ENCODE measurements around the gene SOBP. TPM values are rescaled to one million over a fixed set of nuclear protein-coding genes. Genes with fewer than 3 reads are reported as not detected.

The SOBP gene
- total RNA-seq, 1 donor from 2014 or later: 6.8 TPM

DNA sequence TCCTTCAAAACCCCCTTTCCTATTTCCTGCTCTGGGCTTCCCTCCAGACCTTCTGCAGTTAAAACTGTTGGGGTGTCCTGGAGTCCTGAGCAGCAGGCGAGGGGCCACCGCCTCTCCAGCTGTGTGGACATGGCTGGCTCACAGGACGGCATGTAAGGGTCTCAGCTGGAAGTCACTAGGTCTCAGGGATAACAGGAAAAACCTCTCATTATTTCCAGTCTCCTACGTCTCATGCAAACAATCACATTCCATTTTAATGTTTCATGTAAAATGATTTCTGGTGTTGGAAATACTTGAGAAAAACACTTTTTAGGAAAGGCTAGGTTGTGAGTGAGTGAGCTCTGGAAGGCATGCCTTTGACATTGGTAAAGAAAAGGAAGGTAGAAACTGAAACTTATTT is 175.5 kb downstream of the SOBP start:
- Histone ChIP-seq H3K9me3 (no peaks in the 10 kb centered on the region), H3K27ac (no peak overlapping the region), H3K36me3 (no peaks in the 10 kb centered on the region), H3K4me1 (no peaks in the 10 kb centered on the region), H3K4me3 (no peak overlapping the region), H3K27me3 (no peaks in the 10 kb centered on the region)
- DNase-seq (no peak), ATAC-seq (no peak)
- TF ChIP-seq, protein P1, sequence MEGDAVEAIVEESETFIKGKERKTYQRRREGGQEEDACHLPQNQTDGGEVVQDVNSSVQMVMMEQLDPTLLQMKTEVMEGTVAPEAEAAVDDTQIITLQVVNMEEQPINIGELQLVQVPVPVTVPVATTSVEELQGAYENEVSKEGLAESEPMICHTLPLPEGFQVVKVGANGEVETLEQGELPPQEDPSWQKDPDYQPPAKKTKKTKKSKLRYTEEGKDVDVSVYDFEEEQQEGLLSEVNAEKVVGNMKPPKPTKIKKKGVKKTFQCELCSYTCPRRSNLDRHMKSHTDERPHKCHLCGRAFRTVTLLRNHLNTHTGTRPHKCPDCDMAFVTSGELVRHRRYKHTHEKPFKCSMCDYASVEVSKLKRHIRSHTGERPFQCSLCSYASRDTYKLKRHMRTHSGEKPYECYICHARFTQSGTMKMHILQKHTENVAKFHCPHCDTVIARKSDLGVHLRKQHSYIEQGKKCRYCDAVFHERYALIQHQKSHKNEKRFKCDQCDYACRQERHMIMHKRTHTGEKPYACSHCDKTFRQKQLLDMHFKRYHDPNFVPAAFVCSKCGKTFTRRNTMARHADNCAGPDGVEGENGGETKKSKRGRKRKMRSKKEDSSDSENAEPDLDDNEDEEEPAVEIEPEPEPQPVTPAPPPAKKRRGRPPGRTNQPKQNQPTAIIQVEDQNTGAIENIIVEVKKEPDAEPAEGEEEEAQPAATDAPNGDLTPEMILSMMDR (IDR thresholded peaks at IDR 0.05): no peak
- intact Hi-C loops (cut with DNase I): no loop called here

DNA sequence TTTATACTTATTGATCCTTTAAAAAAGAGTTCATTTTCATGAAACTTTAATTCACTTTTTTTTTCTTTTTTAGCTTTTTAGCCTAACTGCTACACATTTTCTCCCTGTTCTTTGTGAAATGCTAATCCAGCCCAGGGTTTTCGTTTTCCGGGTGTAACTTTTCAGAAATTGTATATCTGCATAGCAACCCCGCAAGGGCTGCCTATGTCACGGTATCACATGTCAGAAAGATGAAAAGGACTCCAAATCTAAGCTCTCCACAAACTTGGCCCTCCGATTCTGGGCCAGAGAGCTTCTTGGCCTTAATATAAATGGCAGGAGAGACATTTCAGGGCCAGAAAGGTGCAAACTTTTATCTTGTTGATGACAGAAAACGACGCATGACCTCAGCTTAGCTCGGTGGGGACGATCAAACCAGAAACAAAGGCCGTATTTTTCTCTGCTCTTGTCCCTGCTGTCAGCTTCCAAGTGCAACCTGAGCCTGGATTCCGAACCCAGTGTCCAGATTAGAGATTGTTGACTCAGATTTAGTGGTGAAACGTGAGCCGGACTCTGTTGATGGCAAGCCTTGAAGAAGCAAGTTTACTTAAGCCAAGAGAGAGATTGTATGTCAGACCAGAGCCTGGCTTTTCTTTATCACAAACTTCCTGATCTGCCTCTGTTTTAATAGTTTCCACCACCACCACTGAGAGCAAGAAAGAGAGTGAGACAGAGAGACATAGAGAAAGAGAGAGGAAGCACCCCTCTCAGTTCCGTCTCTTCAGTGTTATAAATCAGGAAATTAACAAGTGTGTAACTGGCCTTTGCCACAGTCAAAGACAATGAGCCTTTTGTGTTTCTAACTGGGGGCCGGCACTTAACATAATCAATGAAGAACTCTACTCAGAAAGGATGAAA is 176.4 kb downstream of the SOBP start:
- ATAC-seq: no peak

DNA sequence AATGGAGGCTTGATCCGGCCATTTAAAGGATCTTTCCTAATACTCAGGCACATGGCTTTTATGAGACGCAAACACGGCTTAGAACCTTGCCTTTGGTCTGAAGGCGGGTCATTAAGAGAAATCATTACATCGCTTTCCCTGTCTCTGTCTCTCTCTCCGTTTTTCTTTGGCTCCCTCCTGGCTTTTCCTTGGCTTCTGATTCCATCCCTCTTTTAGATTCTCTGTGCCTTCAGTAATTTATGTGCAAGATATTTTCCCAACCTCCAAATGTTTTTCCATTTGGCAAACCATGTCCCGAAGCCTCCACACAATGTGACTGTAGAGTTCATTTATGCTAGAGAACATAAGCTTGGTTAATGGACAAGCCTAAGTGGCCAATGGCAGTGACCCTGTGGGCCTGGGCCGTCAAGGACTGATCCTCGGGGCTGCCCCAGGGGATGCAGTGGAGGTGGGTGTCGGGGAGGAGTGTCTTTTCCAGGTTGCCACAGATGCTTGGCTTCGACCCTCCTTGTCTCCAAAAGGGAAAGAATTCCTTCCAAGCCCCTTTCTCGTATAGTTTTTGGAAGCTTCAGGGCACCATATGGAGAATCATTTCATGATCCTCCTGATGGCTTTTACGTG is 177.2 kb downstream of the SOBP start:
- no peaks in the 10 kb centered on the region for H3K36me3 ChIP-seq
- DNase-seq: no peak
- TF ChIP-seq, protein P1 (IDR thresholded peaks at IDR 0.05): no peak
- intact Hi-C loops (cut with DNase I): no loop called here
- H3K27ac ChIP-seq: no peak overlapping the region
- H3K4me3 ChIP-seq: no peak overlapping the region
- ATAC-seq: no peak
- H3K4me1 ChIP-seq: peaks cover 11% of the 10 kb centered on the region
- no peaks in the 10 kb centered on the region for H3K27me3 ChIP-seq
- H3K9me3 ChIP-seq: no peaks in the 10 kb centered on the region

More for the DNA sequence above, 176.4 kb downstream of the SOBP start:
- Histone ChIP-seq H3K4me3 (no peak overlapping the region), H3K9me3 (no peaks in the 10 kb centered on the region), H3K4me1 (peaks cover 8% of the 10 kb centered on the region), H3K36me3 (no peaks in the 10 kb centered on the region), H3K27me3 (no peaks in the 10 kb centered on the region), H3K27ac (no peak overlapping the region)
- no peak for DNase-seq
- intact Hi-C loops (cut with DNase I): no loop called here
- TF ChIP-seq, protein P1 (IDR thresholded peaks at IDR 0.05): no peak

DNA sequence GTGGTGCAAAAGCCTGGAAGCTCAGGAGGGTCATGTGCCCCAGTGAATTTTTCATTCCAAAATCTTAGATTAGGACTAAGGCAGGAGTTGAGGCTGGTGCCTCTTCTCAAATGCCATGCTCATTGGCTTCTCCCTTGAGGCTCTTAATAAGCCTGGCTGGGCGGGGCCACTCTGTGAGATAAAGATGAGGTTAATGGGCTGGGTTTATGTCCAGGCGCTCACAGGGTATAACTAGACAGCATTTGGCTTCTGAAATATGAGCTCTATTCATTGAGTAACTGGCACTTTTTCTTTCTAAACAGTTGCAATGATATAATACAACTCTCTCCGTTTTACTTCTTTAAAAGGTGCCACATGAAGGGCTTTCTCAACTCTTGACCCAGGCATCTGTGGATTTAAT is 177.9 kb downstream of the SOBP start:
- TF ChIP-seq, protein P1 (IDR thresholded peaks at IDR 0.05): no peak
- Histone ChIP-seq H3K27ac (no peak overlapping the region), H3K4me1 (peaks cover 11% of the 10 kb centered on the region), H3K9me3 (no peaks in the 10 kb centered on the region), H3K27me3 (no peaks in the 10 kb centered on the region), H3K4me3 (no peak overlapping the region), H3K36me3 (no peaks in the 10 kb centered on the region)
- DNase-seq (no peak), ATAC-seq (no peak)
- intact Hi-C loops (cut with DNase I): no loop called here

DNA sequence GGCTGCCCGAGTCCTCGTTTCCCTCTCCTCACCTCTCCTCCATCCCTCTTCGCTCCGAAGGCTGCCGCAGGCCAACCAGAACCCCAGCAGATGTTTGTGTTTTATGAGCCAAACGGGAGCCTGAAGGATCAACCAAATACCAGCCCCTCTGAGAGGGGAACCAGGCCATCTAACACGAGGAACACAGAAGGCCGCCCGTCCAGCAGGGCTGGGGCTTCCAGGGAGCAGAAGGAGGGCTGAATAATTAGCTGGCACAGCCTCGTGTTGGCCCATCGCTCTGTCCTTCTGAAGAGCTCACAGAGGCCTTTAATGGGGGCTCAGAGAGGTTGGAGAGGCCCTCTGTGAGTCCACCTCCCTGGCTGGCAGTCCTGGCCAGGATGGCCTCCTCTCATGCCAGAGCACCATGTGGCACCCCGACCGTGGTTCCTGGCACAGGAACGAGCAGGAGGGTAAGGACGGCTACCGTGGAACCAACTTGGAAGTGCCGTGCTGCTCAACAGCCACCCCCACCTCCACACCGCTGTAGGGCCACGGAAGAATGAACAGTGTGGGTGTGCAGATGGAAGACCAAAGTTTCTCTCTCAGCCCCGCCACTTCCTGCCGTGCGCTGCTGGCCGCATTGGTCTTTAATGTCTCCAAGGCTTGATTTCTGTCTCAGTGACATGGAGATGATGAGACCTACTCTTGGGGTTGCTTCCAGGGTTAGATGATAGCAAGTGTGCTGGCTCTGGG is 179.0 kb downstream of the SOBP start:
- Histone ChIP-seq H3K27me3 (no peaks in the 10 kb centered on the region), H3K36me3 (no peaks in the 10 kb centered on the region), H3K4me3 (no peak overlapping the region), H3K4me1 (peaks cover 11% of the 10 kb centered on the region), H3K27ac (no peak overlapping the region), H3K9me3 (no peaks in the 10 kb centered on the region)
- ATAC-seq: no peak
- DNase-seq: no peak
- intact Hi-C loops (cut with DNase I): no loop called here
- TF ChIP-seq, protein P1 (IDR thresholded peaks at IDR 0.05): no peak
